Prostate gland (tissue), 2 donors: ENCODE data around the gene NHSL2.

Experiments
- POLR2AphosphoS5 ChIP-seq: sonication (generic); formaldehyde crosslinking; IDR thresholded peaks from one replicate; pipeline ENCODE4 v1.6.1; 2017; ENCODE audit warnings: antibody characterized with exemption
- TF ChIP-seq, protein P1 (sequence below), 4 experiments: fragments of 200-600 bp in 2 of 4; fragments of 450-650 bp in 2 of 4; sonication (generic) in 2 of 4; IDR thresholded peaks; 1 replicate in 3 of 4; 2 replicates in 1 of 4; pipeline ENCODE4 v1.5.1; 2016 to 2019; ENCODE audit warnings: antibody characterized with exemption in 4 of 4, mild to moderate bottlenecking in 2 of 4, moderate library complexity in 2 of 4

DNA sequence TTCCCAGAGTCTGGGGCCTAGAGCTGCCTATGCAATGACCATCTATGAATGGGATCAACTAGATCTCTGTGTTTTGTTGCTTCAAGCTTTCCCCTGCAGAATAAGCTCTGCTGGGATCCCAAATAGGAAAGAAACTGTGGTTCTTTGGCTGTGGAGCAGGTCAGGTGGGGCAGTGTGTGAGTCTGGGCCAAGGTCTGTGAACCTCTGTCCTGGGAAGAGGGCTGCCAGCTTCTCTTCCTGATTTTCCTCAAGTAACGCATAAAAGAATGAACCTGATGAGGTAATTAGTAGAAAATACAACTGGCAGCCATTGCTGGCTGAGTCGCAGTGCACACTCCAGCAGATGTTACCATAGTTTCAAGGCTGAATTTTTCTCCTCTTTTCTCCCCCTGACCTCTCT lies 266.3 kb downstream of the NHSL2 start:
- TF ChIP-seq, protein P1, sequence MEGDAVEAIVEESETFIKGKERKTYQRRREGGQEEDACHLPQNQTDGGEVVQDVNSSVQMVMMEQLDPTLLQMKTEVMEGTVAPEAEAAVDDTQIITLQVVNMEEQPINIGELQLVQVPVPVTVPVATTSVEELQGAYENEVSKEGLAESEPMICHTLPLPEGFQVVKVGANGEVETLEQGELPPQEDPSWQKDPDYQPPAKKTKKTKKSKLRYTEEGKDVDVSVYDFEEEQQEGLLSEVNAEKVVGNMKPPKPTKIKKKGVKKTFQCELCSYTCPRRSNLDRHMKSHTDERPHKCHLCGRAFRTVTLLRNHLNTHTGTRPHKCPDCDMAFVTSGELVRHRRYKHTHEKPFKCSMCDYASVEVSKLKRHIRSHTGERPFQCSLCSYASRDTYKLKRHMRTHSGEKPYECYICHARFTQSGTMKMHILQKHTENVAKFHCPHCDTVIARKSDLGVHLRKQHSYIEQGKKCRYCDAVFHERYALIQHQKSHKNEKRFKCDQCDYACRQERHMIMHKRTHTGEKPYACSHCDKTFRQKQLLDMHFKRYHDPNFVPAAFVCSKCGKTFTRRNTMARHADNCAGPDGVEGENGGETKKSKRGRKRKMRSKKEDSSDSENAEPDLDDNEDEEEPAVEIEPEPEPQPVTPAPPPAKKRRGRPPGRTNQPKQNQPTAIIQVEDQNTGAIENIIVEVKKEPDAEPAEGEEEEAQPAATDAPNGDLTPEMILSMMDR (IDR thresholded peaks at IDR 0.05) = no peak
- TF ChIP-seq POLR2AphosphoS5 = no peak
